ENCODE data around the gene GMEB2. TPM values are rescaled to one million over a fixed set of nuclear protein-coding genes. Genes with fewer than 3 reads are reported as not detected.

Gene GMEB2
- total RNA-seq, 2 donors from 2014 or later, result 11.5 to 12.3 TPM

GRCh38 chr20:63658749-63659187 is 31.9 kb upstream of the GMEB2 start:
- Mint-ChIP-seq H3K36me3 (ENCODE audit: low read depth) (peaks cover 11% of the 10 kb centered on the region), H3K27ac (peak overlapping the region; percentile 95), H3K4me1 (peaks cover 8% of the 10 kb centered on the region), H3K27me3 (ENCODE audit: insufficient read depth) (peaks cover 1% of the 10 kb centered on the region), H3K9me3 (no peaks in the 10 kb centered on the region), H3K4me3 (peak overlapping the region; percentile 90)
- Histone ChIP-seq H3K27ac (ENCODE audit: low read depth, low read length) (no peak overlapping the region), H3K27me3 (ENCODE audit: control insufficient read depth, insufficient read depth, low read length, poor library complexity, severe bottlenecking) (no peaks in the 10 kb centered on the region), H3K4me1 (ENCODE audit: control insufficient read depth, insufficient read depth, low read length) (peaks cover 4% of the 10 kb centered on the region), H3K9ac (ENCODE audit: extremely low read depth, low read length, poor library complexity, severe bottlenecking) (peak overlapping the region; percentile 52), H3K4me3 (ENCODE audit: low read length) (peak overlapping the region; percentile 91), H3K9me3 (ENCODE audit: control insufficient read depth, low read length) (no peaks in the 10 kb centered on the region), H3K36me3 (ENCODE audit: control insufficient read depth, insufficient read depth, low read length) (peaks cover 19% of the 10 kb centered on the region)
- 8 to 14% methylated on average over 17 to 25 of the region's 25 CpGs for WGBS, 2 experiments (ENCODE audit: insufficient coverage in 1 of 2, insufficient read length in 1 of 2)
- TF ChIP-seq CTCF (conservative IDR thresholded peaks at IDR 0.05), result no peak
- no peak for DNase-seq

- Mint-ChIP-seq H3K27me3 (ENCODE audit: insufficient read depth) (peaks cover 1% of the 10 kb centered on the region), H3K36me3 (ENCODE audit: low read depth) (peaks cover 11% of the 10 kb centered on the region), H3K9me3 (no peaks in the 10 kb centered on the region), H3K4me3 (peak within 1 kb of the TSS; percentile 90), H3K4me1 (peaks cover 9% of the 10 kb centered on the region), H3K27ac (peak within 1 kb of the TSS; percentile 95)
- H3K27me3 ChIP-seq (ENCODE audit: control insufficient read depth, insufficient read depth, low read length, poor library complexity, severe bottlenecking), result no peaks in the 10 kb centered on the region
- TF ChIP-seq CTCF (conservative IDR thresholded peaks at IDR 0.05), result no peak
- H3K36me3 ChIP-seq (ENCODE audit: control insufficient read depth, insufficient read depth, low read length), result peaks cover 19% of the 10 kb centered on the region
- DNase-seq, result peak; percentile 96
- H3K4me1 ChIP-seq (ENCODE audit: control insufficient read depth, insufficient read depth, low read length), result peaks cover 4% of the 10 kb centered on the region
- peak within 1 kb of the TSS; percentile 52 for H3K9ac ChIP-seq (ENCODE audit: extremely low read depth, low read length, poor library complexity, severe bottlenecking)
- H3K9me3 ChIP-seq (ENCODE audit: control insufficient read depth, low read length), result no peaks in the 10 kb centered on the region
- 8 to 11% methylated on average over 46 to 73 of the region's 73 CpGs for WGBS, 2 experiments (ENCODE audit: insufficient coverage in 1 of 2, insufficient read length in 1 of 2)
- peak within 1 kb of the TSS; percentile 91 for H3K4me3 ChIP-seq (ENCODE audit: low read length)
- peak within 1 kb of the TSS; percentile 38 for H3K27ac ChIP-seq (ENCODE audit: low read depth, low read length)
Observed at GRCh38 chr20:63657937-63658748, 31.2 kb upstream of the GMEB2 start, which contains the start of gene RTEL1. Gene RTEL1 (plus strand): TSS chr20:63658312. CDS start chr20:63659403, 1,091 bp downstream.

- Mint-ChIP-seq H3K27ac (peak overlapping the region; percentile 95), H3K9me3 (no peaks in the 10 kb centered on the region), H3K36me3 (ENCODE audit: low read depth) (peaks cover 8% of the 10 kb centered on the region), H3K27me3 (ENCODE audit: insufficient read depth) (peaks cover 1% of the 10 kb centered on the region), H3K4me3 (peak overlapping the region; percentile 90), H3K4me1 (peaks cover 9% of the 10 kb centered on the region)
- Histone ChIP-seq H3K27ac (ENCODE audit: low read depth, low read length) (peak overlapping the region; percentile 38), H3K9me3 (ENCODE audit: control insufficient read depth, low read length) (no peaks in the 10 kb centered on the region), H3K9ac (ENCODE audit: extremely low read depth, low read length, poor library complexity, severe bottlenecking) (peak overlapping the region; percentile 52), H3K4me3 (ENCODE audit: low read length) (peak overlapping the region; percentile 91), H3K36me3 (ENCODE audit: control insufficient read depth, insufficient read depth, low read length) (peaks cover 19% of the 10 kb centered on the region), H3K27me3 (ENCODE audit: control insufficient read depth, insufficient read depth, low read length, poor library complexity, severe bottlenecking) (peaks cover 4% of the 10 kb centered on the region), H3K4me1 (ENCODE audit: control insufficient read depth, insufficient read depth, low read length) (peaks cover 4% of the 10 kb centered on the region)
- DNase-seq, result no peak
- WGBS, 2 experiments (ENCODE audit: insufficient coverage in 1 of 2, insufficient read length in 1 of 2), result 85 to 93% methylated on average over 27 to 31 of the region's 31 CpGs
- no peak for TF ChIP-seq CTCF (conservative IDR thresholded peaks at IDR 0.05)
Observed at GRCh38 chr20:63657260-63657936, 30.5 kb upstream of the GMEB2 start.
